Gastroesophageal sphincter (tissue), 3 donors: Measurements from ENCODE around the gene GPC4.

ENCODE experiments used
- CTCF ChIP-seq, 4 experiments: fragments of 200-600 bp in 2 of 4; fragments of 450-650 bp in 2 of 4; sonication (generic) in 1 of 4; IDR thresholded peaks; one replicate each; pipeline ENCODE4 v1.5.1; 2017 to 2019; ENCODE audit warnings: antibody characterized with exemption in 4 of 4, mild to moderate bottlenecking in 2 of 4, moderate library complexity in 2 of 4
- POLR2AphosphoS5 ChIP-seq: sonication (generic); formaldehyde crosslinking; IDR thresholded peaks from one replicate; pipeline ENCODE4 v1.6.1; 2017; ENCODE audit warnings: antibody characterized with exemption

- no peak for TF ChIP-seq POLR2AphosphoS5
- TF ChIP-seq CTCF (IDR thresholded peaks at IDR 0.05) = no peak
Observed at GRCh38 chrX:133346026-133346425, 69.3 kb downstream of the GPC4 start.
